Measurements from ENCODE around the gene ZNF24. TPM values are rescaled to one million over a fixed set of nuclear protein-coding genes. Genes with fewer than 3 reads are reported as not detected.

ZNF24 gene
- total RNA-seq, 1 experiment from 2014 or later = 46.8 TPM

Other genes starting within 250 kb of the ZNF24 start
- 9.8 TPM for gene ZNF397, start 103.4 kb downstream of the ZNF24 start, total RNA-seq (2021; ENCODE audit: unreplicated experiment)
- gene ZSCAN30, start 54.2 kb downstream of the ZNF24 start, total RNA-seq (2021; ENCODE audit: unreplicated experiment) = 12.1 TPM
- 2.8 TPM for gene ZNF396, start 32.9 kb upstream of the ZNF24 start, total RNA-seq (2021; ENCODE audit: unreplicated experiment)
- gene INO80C, start 153.5 kb upstream of the ZNF24 start, total RNA-seq (2021; ENCODE audit: unreplicated experiment) = 25.8 TPM
- 147 TPM for gene GALNT1, start 237.3 kb upstream of the ZNF24 start, total RNA-seq (2021; ENCODE audit: unreplicated experiment)

Measured in Panc1 (cell line).